WTC11 (cell line): Measurements from ENCODE around the gene TDRD10.

Experiments used
- ATF6 ChIP-seq: sonication (generic); formaldehyde crosslinking; IDR thresholded peaks from 2 replicates; pipeline ENCODE4 v1.8.1; 2023; ENCODE audit warnings: mild to moderate bottlenecking, missing genetic modification reagents
- CTCF ChIP-seq: fragments of 200-600 bp; IDR thresholded peaks from 2 replicates; pipeline ENCODE4 v1.8.0; 2022; ENCODE audit warnings: antibody characterized with exemption
- E2F4 ChIP-seq: sonication (generic); formaldehyde crosslinking; IDR thresholded peaks from 2 replicates; pipeline ENCODE4 v1.8.1; 2022; ENCODE audit warnings: low read depth, mild to moderate bottlenecking, moderate library complexity, missing genetic modification reagents, borderline replicate concordance
- ELF4 ChIP-seq: sonication (generic); formaldehyde crosslinking; IDR thresholded peaks from 2 replicates; pipeline ENCODE4 v1.8.1; 2022; ENCODE audit warnings: low read depth, mild to moderate bottlenecking, moderate library complexity, missing genetic modification reagents
- ESRRA ChIP-seq: sonication (generic); formaldehyde crosslinking; IDR thresholded peaks from 2 replicates; pipeline ENCODE4 v1.8.1; 2022; ENCODE audit warnings: mild to moderate bottlenecking, missing genetic modification reagents, borderline replicate concordance
- MXD4 ChIP-seq: fragments of 250-450 bp; sonication (Bioruptor Pico); IDR thresholded peaks from 2 replicates; pipeline ENCODE4 v1.8.0; 2021; ENCODE audit warnings: mild to moderate bottlenecking, moderate library complexity, borderline replicate concordance
- NFATC4 ChIP-seq: fragments of 250-450 bp; sonication (Bioruptor Pico); IDR thresholded peaks from 2 replicates; pipeline ENCODE4 v1.9.0; 2021; ENCODE audit warnings: mild to moderate bottlenecking
- NR2C2 ChIP-seq: sonication (generic); formaldehyde crosslinking; IDR thresholded peaks from 2 replicates; pipeline ENCODE4 v1.8.0; 2022; ENCODE audit warnings: mild to moderate bottlenecking, missing genetic modification reagents
- TEAD1 ChIP-seq: sonication (generic); formaldehyde crosslinking; IDR thresholded peaks from 2 replicates; pipeline ENCODE4 v1.8.0; 2022; ENCODE audit warnings: mild to moderate bottlenecking, missing genetic modification reagents
- ZNF232 ChIP-seq: sonication (generic); formaldehyde crosslinking; IDR thresholded peaks from 2 replicates; pipeline ENCODE4 v1.8.0; 2022; ENCODE audit warnings: mild to moderate bottlenecking, missing genetic modification reagents
- TF ChIP-seq, protein P1 (sequence below): sonication (generic); formaldehyde crosslinking; IDR thresholded peaks from 2 replicates; pipeline ENCODE4 v1.8.0; 2022; ENCODE audit warnings: mild to moderate bottlenecking, missing genetic modification reagents
- TF ChIP-seq, protein P2 (sequence below): sonication (generic); formaldehyde crosslinking; IDR thresholded peaks from 2 replicates; pipeline ENCODE4 v1.8.1; 2023; ENCODE audit warnings: mild to moderate bottlenecking, missing genetic modification reagents, borderline replicate concordance

DNA sequence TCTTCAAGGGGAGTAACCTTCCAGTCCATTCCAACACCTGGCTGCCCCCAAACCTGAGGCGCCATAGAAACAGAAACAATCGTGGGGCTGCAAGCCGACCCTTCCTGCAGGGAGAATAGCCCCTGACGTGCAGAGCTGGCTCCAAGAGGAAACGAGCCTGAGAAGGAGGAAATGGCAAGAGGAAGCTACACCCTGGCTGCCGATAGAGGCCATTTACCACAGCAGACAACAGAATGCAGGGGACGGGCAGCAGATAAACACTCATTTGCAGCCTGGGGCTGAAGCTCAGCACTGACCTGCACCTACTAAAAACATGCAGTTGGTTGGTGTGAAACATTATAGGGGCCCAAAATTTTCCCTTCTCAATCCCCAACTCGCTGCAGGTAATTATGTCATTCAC, 8.7 kb upstream of the TDRD10 start:
- TF ChIP-seq ZNF232 (CRISPR knock-in tag) (no peak), CTCF (no peak), ESRRA (no peak), NR2C2 (CRISPR knock-in tag) (no peak), TEAD1 (CRISPR knock-in tag) (no peak), NFATC4 (CRISPR knock-in tag) (no peak), ATF6 (CRISPR knock-in tag) (no peak), MXD4 (CRISPR knock-in tag) (no peak), E2F4 (CRISPR knock-in tag) (no peak), ELF4 (CRISPR knock-in tag) (no peak)
- TF ChIP-seq, protein P1, sequence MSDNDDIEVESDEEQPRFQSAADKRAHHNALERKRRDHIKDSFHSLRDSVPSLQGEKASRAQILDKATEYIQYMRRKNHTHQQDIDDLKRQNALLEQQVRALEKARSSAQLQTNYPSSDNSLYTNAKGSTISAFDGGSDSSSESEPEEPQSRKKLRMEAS, result no peak
- TF ChIP-seq, protein P2, sequence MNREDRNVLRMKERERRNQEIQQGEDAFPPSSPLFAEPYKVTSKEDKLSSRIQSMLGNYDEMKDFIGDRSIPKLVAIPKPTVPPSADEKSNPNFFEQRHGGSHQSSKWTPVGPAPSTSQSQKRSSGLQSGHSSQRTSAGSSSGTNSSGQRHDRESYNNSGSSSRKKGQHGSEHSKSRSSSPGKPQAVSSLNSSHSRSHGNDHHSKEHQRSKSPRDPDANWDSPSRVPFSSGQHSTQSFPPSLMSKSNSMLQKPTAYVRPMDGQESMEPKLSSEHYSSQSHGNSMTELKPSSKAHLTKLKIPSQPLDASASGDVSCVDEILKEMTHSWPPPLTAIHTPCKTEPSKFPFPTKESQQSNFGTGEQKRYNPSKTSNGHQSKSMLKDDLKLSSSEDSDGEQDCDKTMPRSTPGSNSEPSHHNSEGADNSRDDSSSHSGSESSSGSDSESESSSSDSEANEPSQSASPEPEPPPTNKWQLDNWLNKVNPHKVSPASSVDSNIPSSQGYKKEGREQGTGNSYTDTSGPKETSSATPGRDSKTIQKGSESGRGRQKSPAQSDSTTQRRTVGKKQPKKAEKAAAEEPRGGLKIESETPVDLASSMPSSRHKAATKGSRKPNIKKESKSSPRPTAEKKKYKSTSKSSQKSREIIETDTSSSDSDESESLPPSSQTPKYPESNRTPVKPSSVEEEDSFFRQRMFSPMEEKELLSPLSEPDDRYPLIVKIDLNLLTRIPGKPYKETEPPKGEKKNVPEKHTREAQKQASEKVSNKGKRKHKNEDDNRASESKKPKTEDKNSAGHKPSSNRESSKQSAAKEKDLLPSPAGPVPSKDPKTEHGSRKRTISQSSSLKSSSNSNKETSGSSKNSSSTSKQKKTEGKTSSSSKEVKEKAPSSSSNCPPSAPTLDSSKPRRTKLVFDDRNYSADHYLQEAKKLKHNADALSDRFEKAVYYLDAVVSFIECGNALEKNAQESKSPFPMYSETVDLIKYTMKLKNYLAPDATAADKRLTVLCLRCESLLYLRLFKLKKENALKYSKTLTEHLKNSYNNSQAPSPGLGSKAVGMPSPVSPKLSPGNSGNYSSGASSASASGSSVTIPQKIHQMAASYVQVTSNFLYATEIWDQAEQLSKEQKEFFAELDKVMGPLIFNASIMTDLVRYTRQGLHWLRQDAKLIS (CRISPR knock-in tag), result no peak
